MCF 10A (cell line): ENCODE data around the gene MYO5C. TPM values are rescaled to one million over a fixed set of nuclear protein-coding genes. Genes with fewer than 3 reads are reported as not detected.

Experiments
- Bru-seq: library from RNA; stranded (reverse); fragments of 400-500 nt; gene quantifications from one replicate; lab custom pipeline; 2021; lab: Mats Ljungman, UMichigan
- BruChase-seq, 2 experiments: library from RNA; stranded (reverse); fragments of 400-500 nt; gene quantifications; one replicate each; lab custom pipeline; 2021; lab: Mats Ljungman, UMichigan
- BruUV-seq: library from RNA; stranded (reverse); fragments of 400-500 nt; replicated peaks from 2 replicates; lab custom pipeline; 2021; lab: Mats Ljungman, UMichigan
- CTCF ChIA-PET: fragments of 300-600 bp; sonication (Branson Sonifier 250); formaldehyde crosslinking; extraction: SDS; loops from one replicate; lab custom pipeline; 2021; ENCODE audit warnings: antibody characterized with exemption, inconsistent platforms; lab: Yijun Ruan, JAX
- POLR2A ChIA-PET: fragments of 300-600, 350-650 bp; sonication (Branson Sonifier 250); formaldehyde crosslinking; extraction: SDS; loops from one replicate; lab custom pipeline; 2020; ENCODE audit warnings: antibody characterized with exemption, inconsistent platforms; lab: Yijun Ruan, JAX
- DNase-seq: peaks from one replicate; pipeline ENCODE4 v3.0.0-alpha.2; 2018; ENCODE audit not compliant: unreplicated experiment
- H3K27ac Mint-ChIP-seq: one replicate; pipeline ENCODE4 v1.8.0; 2022; ENCODE audit warnings: mild to moderate bottlenecking, low read depth, mixed read lengths; ENCODE audit not compliant: unreplicated experiment
- H3K27me3 Mint-ChIP-seq: one replicate; pipeline ENCODE4 v1.8.0; 2022; ENCODE audit warnings: mixed read lengths; ENCODE audit not compliant: insufficient read depth, unreplicated experiment
- H3K36me3 Mint-ChIP-seq: one replicate; pipeline ENCODE4 v1.8.0; 2022; ENCODE audit warnings: mild to moderate bottlenecking, moderate library complexity, mixed read lengths; ENCODE audit not compliant: insufficient read depth, unreplicated experiment
- H3K4me1 Mint-ChIP-seq: one replicate; pipeline ENCODE4 v1.8.0; 2022; ENCODE audit warnings: mixed read lengths; ENCODE audit not compliant: insufficient read depth, unreplicated experiment
- H3K4me3 Mint-ChIP-seq: one replicate; pipeline ENCODE4 v1.8.0; 2022; ENCODE audit warnings: mild to moderate bottlenecking, moderate library complexity, mixed read lengths; ENCODE audit not compliant: unreplicated experiment
- H3K9me3 Mint-ChIP-seq: one replicate; pipeline ENCODE4 v1.8.0; 2022; ENCODE audit warnings: mixed read lengths; ENCODE audit not compliant: unreplicated experiment
- intact Hi-C: fragments of 100-400 bp; cut with micrococcal nuclease; formaldehyde crosslinking; loops from 2 replicates; pipeline ENCODE4 v1.14.1; 2022
- long read RNA-seq: library from polyadenylated mRNA; stranded (forward); transcript quantifications from one replicate; pipeline ENCODE4 v2.0.0, GENCODE V29; 2022
- total RNA-seq: library from RNA; stranded (reverse); gene quantifications from 2 replicates; pipeline ENCODE4 v1.2.3, GENCODE V29; 2022
- TF ChIP-seq, protein P1 (sequence below): fragments of 200-600 bp; IDR thresholded peaks from one replicate; pipeline ENCODE4 v1.8.0; 2022; ENCODE audit warnings: antibody characterized with exemption, mild to moderate bottlenecking; ENCODE audit not compliant: unreplicated experiment

The MYO5C gene
- total RNA-seq, result 25.7 and 29.4 TPM in 2 replicates
- Bru-seq, nascent RNA, result percentile 71 among the genes with signal in this experiment
- BruChase-seq, experiment 1, labeled RNA remaining after a 6-hour chase, result percentile 73 among the genes with signal in this experiment
- percentile 76 among the genes with signal in this experiment for BruChase-seq, experiment 2, labeled RNA remaining after a 2-hour chase
- long read RNA-seq, full-length matches to known transcripts, result 13 of 44 reads
- long read RNA-seq, partial matches to known transcripts, result 24 of 44 reads
- long read RNA-seq, other reads (novel, unspliced or antisense), result 7 of 44 reads

DNA sequence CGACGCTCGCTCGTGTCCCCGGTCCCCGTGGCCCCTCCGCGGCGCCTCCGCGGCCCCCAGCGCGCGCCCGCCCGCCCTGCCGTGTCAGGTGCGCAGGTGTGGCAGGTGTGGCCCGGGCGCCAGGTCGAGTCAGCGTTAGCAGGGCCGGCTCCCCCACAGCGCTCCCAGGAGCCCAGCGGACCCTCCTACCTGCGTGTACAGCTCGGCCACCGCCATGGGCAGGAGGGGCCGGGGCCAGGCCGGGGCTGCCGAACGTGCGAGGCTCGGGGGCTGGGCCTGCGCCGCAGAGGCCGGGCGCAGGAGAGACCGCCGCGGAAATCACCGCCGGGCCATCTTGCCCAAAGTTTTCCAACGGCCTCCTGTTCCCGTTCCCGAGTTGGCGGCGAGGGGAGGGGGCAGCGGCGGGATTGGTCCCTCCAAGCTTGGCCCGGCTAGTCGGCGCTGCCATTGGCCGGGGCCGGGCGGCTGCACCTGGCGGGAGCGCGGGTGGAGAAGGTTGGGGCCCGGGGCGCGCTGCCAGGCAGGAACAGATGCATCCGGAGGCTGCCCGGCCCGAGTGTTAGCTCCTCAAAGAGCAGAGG, at the start of gene MYO5C:
TSS of gene MYO5C (minus strand) at position 384 of the 581 bp plus-strand sequence. CDS start at position 216, 168 bp downstream.
- Mint-ChIP-seq H3K27ac (peak within 1 kb of the TSS; percentile 77), H3K4me1 (peaks cover 31% of the 10 kb centered on the region), H3K27me3 (no peaks in the 10 kb centered on the region), H3K4me3 (peak within 1 kb of the TSS; percentile 69), H3K9me3 (peaks cover 5% of the 10 kb centered on the region), H3K36me3 (no peaks in the 10 kb centered on the region)
- TF ChIP-seq, protein P1, sequence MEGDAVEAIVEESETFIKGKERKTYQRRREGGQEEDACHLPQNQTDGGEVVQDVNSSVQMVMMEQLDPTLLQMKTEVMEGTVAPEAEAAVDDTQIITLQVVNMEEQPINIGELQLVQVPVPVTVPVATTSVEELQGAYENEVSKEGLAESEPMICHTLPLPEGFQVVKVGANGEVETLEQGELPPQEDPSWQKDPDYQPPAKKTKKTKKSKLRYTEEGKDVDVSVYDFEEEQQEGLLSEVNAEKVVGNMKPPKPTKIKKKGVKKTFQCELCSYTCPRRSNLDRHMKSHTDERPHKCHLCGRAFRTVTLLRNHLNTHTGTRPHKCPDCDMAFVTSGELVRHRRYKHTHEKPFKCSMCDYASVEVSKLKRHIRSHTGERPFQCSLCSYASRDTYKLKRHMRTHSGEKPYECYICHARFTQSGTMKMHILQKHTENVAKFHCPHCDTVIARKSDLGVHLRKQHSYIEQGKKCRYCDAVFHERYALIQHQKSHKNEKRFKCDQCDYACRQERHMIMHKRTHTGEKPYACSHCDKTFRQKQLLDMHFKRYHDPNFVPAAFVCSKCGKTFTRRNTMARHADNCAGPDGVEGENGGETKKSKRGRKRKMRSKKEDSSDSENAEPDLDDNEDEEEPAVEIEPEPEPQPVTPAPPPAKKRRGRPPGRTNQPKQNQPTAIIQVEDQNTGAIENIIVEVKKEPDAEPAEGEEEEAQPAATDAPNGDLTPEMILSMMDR, result no peak
- POLR2A ChIA-PET, result interaction anchor here (0.6 to 2.6 kb wide), 22 partner anchors 8 to 439 kb away, joined by 3 to 11 read pairs (median 4); partner anchors contain the start of genes ARPP19 and ATOSA
- no TSS peak for BruUV-seq
- intact Hi-C loops, result loop anchor here (5.0 kb wide), 1 partner anchor 38 kb away; no protein-coding TSS in a partner anchor
- CTCF ChIA-PET, result interaction anchor here (1.0 to 1.6 kb wide), 3 partner anchors 37 to 439 kb away, joined by 3 to 4 read pairs (median 4); no protein-coding TSS in a partner anchor
- peak; percentile 91 for DNase-seq

DNA sequence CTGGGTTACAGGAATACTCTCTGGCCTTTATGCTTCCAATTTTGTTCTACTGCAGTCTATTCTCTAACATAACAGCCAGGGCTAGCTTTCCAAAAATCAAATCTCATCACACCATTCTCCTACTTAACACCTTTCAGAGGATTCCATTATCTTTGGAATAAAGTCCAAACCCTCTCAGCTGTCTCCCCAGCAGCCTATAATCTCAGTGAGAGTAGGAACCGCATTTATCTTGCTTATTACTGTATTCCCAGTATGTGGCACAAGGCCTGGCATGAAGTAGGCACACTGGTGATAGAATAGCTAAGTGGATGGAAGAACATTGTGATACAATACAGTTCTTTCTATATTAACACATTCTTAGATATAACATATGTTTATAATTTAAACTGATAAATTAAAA, 49.0 kb upstream of the MYO5C start:
- CTCF ChIA-PET, result no interaction called here

DNA sequence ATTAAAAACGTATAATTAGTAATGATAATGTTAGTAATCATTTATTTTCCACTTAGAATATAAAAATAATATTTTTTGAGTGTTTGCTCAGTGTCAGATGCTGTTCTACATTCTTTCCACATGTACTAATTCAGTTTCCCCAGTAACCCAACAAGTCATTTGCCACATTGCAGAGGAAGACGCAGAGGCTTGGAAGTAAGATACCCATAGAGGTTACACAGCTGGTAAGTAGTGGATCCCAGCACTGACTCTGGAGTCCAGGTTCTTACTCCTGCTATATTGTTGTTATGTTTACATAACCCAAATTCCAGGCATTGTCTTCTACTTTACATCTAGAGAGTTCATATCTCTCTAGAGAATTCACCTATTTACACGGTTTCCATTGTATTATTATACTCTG, 48.2 kb upstream of the MYO5C start:
- ChIA-PET CTCF (interaction anchor here (0.9 kb wide), 1 partner anchor 11 kb away, joined by 3 read pairs; no protein-coding TSS in a partner anchor), POLR2A (interaction anchor here (1.1 to 1.2 kb wide), 2 partner anchors 10 to 22 kb away, joined by 4 read pairs; no protein-coding TSS in a partner anchor)
- no peak overlapping the region for H3K4me3 Mint-ChIP-seq
- TF ChIP-seq, protein P1, result no peak
- no peaks in the 10 kb centered on the region for H3K27me3 Mint-ChIP-seq
- intact Hi-C loops, result no loop called here
- H3K27ac Mint-ChIP-seq, result no peak overlapping the region
- H3K36me3 Mint-ChIP-seq, result peaks cover 13% of the 10 kb centered on the region
- no peaks in the 10 kb centered on the region for H3K9me3 Mint-ChIP-seq
- H3K4me1 Mint-ChIP-seq, result no peaks in the 10 kb centered on the region
- DNase-seq, result no peak
- no TSS peak for BruUV-seq

More for the DNA sequence above, 49.0 kb upstream of the MYO5C start:
- no peaks in the 10 kb centered on the region for H3K27me3 Mint-ChIP-seq
- H3K9me3 Mint-ChIP-seq, result no peaks in the 10 kb centered on the region
- H3K27ac Mint-ChIP-seq, result no peak overlapping the region
- no peaks in the 10 kb centered on the region for H3K4me1 Mint-ChIP-seq
- no peak for DNase-seq
- intact Hi-C loops, result no loop called here
- no TSS peak for BruUV-seq
- POLR2A ChIA-PET, result no interaction called here
- TF ChIP-seq, protein P1, result no peak
- peaks cover 18% of the 10 kb centered on the region for H3K36me3 Mint-ChIP-seq
- H3K4me3 Mint-ChIP-seq, result no peak overlapping the region

DNA sequence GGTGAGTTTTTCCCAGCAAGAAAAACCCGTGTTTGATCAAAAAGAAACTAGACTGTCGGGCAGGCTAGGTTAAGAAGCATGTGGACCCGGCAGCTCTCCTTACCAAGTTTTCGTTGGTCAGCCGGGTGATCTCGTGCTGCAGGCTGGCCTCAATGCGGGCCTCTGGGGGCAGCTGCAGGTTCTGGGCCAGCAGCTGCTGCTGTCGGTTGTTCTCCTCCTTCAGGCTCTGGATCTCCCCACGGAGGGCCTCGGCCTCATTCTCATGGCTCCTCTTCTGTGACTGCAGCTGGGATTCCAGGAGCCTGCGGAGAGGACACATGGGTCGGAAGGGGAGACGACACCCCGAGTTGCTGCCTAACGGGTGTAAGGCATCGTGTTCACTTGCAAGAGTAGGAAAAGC, 44.5 kb upstream of the MYO5C start:
- TF ChIP-seq, protein P1, result no peak
- H3K27ac Mint-ChIP-seq, result no peak overlapping the region

More for the DNA sequence above, 44.5 kb upstream of the MYO5C start:
- ChIA-PET POLR2A (interaction anchor here (0.7 to 1.1 kb wide), 2 partner anchors 11 to 30 kb away, joined by 3 to 4 read pairs; no protein-coding TSS in a partner anchor), CTCF (interaction anchor here (0.7 kb wide), 1 partner anchor 124 kb away, joined by 4 read pairs; no protein-coding TSS in a partner anchor)
- Mint-ChIP-seq H3K36me3 (peaks cover 6% of the 10 kb centered on the region), H3K9me3 (no peaks in the 10 kb centered on the region), H3K4me1 (peaks cover 12% of the 10 kb centered on the region), H3K27me3 (no peaks in the 10 kb centered on the region), H3K4me3 (no peak overlapping the region)
- no peak for DNase-seq
- intact Hi-C loops, result no loop called here
- no TSS peak for BruUV-seq
